Stimulated activated CD4-positive, alpha-beta T cell treated with anti-CD3 and anti-CD28 coated beads, Interleukin-12 subunit alpha, Interleukin-12 subunit beta, amount 100 ng/mL, for 48 hours (primary cell): ENCODE measurements around the gene EVA1C.
"Not testable (repeated sequence)": the region's sequence is repeated elsewhere in the genome, so short reads cannot be mapped to it uniquely, and the experiment has no call there.

Experiments
- DNase-seq, 3 donors: peaks; one replicate each; pipeline ENCODE4 v3.0.0-alpha.2; 2020; ENCODE audit warnings: low read depth in 2 of 3, low spot score in 1 of 3

Gene EVA1C

DNA sequence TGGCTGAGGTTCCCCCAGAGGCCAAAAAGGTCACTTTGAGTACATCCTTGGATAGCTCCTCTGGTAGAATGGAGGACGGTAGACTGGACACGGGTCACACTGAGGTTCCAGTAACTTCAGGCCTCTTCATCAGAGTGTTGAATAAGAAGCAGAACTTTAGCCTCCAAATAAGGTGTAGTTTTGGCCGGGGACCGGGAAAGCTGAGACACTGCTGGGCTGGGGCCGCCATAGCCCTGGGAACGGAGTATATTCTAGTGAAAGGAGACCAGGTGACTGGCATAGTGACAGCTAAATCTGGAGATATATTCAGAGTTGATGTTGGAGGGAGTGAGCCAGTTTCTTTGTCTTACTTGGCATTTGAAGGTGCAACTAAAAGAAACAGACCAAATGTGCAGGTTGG, 84.1 kb downstream of the EVA1C start:
- DNase-seq: no peak

DNA sequence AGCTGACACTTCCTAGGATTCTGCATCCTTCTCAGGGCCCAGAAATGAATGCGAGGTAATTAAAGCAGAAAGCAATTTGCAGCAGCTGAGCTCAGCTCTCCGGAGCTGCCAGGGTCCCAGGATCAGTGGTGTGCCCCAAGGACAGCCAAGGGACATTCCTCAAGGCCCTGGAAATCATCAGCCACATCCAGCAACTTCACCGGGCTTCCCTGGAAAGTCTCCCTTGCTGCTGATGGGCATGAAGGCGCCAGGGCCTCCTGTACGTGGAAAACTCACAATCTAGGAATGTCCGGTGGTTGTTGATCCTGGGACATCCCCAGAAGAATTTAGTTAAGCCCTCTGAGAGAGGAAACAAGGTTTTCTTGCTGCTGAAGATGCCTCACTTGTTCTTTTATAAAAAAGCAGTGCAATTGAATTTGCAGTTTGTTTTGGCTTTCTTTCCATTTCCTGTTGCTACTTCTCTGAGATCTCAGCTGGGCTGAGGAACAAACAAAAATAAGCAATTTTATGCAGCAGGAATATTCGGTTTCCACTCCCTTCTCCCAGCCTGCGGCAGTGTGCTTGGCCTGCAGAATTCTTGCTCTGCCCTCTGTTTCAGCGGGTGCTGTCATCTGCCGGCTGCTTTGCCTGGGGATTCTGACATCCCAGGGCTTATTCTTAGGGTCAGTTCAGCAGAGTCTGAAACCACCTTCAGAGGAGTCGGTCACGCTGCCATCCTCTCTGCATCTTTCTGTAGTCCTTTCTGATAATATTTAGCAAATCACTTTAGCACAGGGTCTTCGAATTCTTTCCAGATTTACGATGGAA, 86.9 kb downstream of the EVA1C start:
- no peak for DNase-seq

DNA sequence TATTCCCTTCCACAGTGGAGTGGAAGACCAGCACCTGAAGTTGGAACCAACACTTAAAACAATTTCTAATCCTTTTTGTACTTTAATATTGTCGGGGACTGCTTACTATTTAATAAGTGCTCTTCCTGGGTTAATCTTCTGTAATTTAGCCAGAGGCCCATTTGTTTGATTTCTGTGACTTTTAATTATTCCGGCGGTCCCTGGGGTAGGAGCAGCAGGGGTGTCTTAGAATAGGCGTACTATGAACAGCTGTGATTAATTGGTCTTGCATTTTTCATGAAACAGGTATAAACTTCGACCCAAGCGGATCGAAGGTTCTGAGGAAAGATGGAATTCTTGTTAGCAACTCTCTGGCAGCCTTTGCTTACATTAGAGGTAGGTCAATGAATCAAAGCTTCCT, 91.1 kb downstream of the EVA1C start:
- DNase-seq: not testable (repeated sequence)

DNA sequence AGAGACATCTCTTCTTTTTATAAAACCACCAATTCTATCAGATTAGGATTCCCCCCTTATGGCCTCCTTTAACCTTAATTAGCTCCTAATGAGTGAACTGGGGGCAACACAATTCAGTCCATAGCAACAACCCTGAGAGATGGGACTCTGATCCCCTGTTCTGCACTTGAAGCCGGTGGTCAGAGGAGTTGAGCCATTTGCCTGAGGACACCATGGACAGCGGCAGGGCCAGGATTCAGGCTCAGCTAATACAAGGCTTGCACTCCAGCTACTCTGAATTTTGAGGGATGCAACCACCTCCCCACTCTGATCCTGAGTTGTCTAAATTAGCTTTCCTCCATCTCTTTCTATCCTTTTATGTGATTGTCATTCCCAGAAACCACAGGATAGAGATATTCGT, 93.3 kb downstream of the EVA1C start:
- DNase-seq: not testable (repeated sequence)

DNA sequence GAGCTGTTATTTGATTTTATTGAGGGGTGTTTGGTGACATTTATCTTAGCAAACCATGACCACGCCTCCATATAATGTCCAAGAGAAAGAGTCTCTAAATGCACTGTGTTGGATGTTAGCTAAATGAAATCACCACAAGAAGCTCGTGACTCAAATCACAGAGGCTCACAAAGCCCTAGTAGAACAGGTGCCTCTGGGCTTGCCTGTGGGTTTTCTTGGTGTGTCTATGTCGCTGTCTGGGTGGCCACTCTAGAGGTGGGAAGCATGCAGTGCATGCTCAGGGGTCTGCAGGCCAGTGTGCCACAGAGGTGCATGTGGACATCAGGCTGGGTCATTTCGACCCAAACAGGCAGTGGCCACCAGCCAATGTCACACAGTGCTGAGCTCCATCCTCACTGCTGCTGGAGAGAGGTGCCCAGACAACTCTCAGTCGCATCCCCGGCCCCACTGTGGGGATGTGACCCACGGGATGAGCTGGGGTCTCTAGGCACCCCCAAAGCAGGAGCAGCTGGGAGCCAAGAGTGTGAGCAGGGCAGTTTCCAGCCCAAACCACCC, 94.0 kb downstream of the EVA1C start:
- not testable (repeated sequence) for DNase-seq

DNA sequence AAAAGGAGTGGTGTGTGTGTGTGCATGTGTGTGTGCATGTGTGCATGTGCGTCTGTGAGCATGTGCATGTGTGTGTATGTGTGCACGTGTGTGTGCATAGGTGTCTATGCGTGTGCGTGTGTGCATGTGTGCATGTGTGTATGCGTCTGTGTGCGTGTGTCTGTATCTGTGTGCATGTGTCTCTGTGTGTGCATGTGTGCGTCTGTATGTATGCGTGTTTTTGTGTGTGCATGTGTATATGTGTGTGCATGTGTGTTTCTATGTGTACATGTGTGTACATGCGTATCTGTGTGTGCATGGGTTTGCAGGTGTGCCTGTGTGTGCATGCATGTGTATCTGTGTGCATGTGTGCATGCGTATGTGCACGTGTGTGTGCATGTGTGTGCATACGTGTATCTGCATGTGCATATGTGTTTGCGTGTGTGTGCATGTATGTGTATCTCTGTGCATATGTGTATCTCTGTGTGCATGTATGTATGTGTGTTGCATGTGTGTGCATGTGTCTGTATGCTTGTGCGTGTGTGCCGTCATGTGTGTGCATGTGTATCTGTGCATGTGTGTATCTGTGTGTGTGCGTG, 94.9 kb downstream of the EVA1C start:
- no peak for DNase-seq

DNA sequence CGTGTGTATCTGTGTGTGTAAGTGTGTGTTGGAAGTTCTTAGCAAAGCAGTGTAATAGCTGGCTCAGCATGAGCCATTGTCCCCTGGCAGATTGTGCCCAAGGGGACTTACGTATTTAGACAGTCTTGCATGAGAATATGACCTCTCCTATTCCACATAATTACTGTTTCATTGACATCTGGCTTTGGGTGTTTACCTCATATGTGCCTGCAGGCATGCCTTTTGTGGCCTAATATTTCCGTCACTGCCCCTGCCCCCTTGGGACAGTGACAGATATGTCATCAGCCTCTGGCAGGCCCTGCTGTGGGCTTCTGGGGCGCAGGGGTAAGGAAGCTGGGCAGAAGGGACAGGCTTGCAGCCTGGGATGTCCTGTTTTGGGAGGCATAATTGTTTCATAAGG, 95.5 kb downstream of the EVA1C start:
- DNase-seq: not testable (repeated sequence)

DNA sequence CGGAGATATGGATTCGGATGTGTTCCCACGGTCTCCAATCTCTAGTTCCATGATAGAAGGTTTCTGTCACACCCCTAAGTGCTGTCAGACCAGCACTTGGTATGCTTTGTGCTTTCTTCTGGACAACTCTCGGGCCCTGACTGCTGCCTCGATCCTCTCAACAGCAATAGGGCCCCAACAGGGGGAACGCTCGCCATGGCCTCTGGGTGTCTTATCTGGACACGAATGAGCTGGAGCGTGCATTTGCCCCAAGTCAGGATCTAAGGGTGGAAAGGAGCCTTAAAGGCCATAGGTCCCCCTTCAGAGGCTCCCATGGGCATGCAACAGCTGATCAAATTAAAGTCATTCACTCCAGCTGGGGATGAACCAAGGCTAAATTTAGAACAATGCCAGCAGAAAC, 96.1 kb downstream of the EVA1C start:
- DNase-seq: no peak

DNA sequence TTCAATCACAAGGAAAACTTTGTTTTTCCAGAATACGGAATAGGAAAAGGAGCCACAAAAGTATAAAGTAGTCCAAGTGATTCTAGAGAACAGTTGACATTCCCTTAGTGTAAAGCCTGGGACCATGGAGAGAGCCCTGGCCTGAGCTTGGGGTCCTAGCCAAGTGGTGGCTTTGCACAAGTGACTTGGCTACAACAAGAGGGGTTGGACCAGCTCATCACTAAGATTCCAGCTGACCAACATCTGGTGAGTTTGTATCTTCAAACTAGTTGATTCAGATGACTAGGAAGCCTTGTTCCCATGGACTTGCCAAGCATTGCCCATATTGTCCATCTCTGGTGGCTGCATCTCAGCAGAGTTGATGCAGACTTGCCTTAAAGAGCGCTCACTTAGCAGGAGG, 96.5 kb downstream of the EVA1C start:
- DNase-seq: not testable (repeated sequence)

DNA sequence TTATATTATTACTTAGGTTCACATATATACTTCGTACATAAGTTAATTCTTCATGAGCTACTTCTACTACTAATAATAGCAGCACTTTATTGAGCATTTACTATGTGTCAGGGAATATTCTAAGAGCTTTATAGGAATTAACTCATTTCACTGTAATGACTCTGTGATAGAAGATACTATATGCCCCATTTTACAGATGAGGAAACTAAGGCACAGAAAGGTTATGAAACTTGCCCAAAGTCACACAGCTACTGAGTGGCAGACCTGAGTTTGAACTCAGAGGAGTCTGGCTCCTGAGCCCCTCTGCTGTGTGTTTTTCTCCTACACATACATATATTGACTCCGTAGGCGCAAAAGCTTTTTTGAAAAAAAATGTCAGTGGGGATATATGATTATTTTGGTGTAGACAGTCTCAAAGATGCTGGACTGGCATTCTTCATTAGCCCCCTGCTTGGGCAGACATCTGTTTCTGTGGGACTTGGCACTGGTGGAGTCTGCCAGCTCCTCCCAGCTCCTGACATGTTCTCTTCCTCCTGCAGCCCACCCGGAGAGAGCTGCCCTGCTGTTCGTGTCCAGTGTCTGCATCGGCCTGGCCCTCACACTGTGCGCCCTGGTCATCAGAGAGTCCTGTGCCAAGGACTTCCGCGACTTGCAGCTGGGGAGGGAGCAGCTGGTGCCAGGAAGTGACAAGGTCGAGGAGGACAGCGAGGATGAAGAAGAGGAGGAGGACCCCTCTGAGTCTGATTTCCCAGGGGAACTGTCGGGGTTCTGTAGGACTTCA, 102.0 kb downstream of the EVA1C start:
- DNase-seq: no peak

DNA sequence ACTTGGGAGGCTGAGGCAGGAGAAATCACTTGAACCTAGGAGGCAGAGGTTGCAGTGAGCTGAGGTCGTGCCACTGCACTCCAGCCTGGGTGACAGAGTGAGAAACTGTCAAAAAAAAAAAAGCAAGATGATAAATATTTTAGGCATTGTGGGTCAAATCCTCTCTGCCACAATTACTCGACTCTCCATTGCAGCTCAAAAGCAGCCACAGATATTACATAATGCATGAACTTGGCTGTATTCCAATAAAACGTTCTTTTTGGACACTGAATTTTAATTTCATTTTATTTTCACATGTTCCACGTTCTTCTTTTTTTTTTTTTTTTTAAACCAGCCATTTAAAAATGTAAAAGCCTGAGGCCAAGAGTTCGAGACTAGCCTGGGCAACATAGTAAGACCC, 103.4 kb downstream of the EVA1C start:
- DNase-seq: no peak

DNA sequence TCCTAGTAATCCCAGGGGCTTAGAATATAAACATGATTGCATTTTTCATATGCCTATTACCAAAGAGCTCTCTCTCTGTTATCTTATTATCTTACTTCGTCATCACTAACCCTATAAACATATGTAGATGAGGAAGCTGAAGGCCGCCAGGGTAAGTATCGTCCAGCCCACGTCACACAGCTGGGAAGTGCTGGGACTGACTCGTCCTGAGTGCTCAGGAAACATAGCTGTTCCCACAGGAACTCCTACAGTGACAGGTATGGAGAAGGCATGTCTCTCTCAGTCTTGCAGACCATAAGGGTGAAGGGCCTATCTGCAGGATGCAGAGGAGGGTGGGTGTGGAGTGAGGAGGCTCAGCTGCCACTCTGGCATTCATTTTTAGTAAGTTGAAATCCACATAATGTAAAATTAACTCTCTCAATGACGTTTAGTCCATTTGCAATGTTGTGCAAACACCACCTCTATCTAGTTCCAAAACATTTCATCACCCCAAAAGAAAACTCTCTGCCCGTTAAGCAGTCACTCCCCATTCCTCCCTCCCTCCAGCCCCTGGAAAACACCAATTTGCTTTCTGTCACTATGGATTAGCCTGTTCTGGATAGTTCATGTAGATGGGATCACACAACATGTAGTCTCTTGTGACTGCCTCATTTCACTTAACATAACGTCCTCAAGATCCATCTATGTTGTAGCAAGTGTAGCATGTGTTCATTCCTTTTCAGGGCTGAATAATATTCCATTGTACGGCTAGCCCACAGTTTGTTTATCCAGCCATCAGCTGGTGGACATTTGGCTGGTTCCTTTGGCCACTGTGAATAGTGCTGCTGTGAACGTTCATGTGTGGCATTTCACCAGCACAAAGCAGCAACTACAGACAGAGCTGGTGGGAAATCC, 104.5 kb downstream of the EVA1C start:
- DNase-seq: no peak

DNA sequence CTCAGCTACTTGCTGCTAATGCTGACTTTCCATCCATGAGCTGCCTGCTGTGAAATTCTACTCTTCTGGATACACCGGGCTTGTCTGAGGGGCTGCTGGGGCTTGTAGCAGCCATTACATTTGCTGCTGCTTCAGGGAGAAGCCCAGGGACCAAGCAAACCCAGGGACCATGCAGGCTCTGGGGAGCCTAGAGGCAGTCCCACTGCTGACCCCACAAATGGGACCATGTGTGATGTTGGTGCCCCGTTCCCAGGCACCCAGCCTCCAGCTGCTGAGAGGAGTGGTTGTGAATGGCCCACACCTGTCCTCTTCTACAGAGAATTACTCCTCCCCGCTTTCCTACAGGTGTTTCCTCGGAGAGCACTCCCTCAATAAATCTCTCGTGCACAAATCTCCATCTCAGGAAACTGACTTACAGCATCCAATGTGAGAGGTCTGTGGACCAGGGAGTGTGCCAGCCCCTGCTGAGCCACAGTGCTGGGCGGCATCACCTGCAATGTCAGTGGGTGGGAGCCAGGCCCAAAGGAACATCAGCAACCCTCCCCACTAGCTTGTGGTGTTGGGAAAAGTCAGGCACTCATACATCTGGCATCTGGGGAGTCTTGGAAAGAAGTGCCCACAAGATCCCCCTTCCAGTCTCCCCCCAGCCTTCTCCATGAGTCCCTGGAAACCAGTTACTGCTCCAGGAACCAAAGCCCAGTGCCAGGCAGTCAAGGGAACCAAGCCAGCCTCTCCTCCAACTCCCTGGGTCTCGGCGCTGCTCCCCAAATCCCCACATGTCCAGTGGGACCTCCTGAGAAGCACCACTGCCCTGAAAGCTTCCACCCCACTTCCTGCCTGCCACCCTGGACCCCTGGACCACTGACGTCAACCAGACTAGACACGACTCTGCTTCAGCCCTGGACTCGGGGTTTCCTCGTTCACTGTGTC, 107.7 kb downstream of the EVA1C start:
- DNase-seq: no peak

DNA sequence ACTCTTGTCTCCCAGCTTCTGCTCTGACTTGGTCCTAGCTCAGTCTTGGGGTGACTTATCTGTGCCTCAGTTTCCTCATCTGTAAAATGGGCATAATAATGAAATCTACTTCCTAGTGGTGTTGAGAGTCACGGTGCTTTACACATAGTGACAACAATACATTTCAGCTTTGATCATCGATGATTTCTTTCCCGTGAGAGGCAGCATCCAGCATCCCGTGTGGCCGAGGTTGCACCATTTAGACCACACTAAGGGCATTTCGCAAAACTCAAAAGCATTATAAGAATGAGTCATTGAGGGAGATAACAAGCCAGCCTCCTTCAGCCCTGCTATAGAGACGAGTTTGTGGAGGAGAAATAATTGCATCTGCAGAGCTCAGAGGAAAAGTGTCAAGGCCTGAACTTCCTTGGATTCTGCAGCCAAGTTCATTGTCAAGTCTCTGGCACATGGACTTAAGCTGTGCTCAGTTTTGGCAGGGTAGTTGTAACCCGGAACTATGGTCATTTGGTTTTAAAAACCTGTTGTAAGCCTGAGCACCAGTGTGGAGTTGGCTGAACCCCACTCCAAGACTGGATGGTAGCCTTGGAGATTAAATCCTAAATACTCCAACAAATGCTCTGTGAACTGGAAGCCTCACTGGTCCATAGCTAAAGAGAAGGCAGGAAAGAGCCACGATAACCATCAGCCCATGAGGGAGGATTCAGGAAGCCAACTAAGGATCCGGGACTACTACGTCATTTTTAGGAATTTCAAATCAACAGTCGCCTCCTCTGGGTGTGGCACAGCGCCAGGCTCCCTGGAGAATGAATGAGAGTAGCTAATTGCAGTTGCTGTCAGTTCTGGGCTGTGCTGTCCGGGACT, 108.6 kb downstream of the EVA1C start:
- DNase-seq: no peak

DNA sequence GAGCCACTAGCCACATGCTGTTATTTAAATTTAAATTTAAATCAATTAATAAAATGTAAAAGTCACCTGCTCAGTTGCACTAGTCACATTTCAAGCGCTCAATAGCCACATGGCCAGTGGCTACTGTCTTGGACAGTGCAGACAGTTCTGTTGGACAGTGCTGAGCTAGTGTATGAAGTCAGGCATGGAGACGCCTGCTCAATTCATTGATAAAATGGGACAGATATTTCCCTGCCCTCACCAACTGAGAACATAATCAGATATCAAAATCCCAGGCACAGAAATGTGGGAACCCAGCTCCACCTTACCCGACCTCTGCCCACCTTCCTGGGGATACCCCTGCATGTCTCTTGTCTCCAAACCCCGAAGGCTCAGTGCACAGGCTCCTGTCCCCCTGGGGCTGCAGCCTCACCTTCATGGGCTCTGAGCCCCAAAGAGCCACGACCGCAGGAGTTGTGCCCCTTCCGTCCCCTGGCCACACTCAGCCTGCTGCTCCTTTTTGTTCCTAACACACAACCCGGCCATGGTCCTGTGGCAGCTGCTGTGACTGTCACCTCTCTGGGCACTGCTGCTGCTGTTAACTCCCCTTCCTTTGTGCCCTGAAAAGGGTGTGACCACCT, 109.3 kb downstream of the EVA1C start:
- DNase-seq: no peak

DNA sequence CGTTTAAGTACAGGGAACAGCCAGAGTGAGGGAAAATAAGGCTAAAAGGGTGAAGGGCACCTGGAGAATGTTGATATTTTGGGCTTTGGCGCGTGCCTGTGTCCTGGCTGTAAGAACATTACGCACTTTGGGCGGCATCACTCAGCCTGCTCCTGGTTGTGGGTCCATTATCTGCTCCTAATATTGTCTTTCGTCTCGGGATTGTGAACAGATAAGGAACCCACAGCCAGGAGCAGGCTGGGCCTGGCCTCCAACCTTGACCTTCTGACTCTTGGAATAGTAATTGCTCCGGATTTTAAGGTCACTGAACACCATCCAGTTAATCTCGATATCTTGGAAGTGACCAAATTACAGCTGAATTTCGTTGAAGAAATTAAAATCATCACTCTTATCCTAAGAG, 111.0 kb downstream of the EVA1C start:
- no peak for DNase-seq

DNA sequence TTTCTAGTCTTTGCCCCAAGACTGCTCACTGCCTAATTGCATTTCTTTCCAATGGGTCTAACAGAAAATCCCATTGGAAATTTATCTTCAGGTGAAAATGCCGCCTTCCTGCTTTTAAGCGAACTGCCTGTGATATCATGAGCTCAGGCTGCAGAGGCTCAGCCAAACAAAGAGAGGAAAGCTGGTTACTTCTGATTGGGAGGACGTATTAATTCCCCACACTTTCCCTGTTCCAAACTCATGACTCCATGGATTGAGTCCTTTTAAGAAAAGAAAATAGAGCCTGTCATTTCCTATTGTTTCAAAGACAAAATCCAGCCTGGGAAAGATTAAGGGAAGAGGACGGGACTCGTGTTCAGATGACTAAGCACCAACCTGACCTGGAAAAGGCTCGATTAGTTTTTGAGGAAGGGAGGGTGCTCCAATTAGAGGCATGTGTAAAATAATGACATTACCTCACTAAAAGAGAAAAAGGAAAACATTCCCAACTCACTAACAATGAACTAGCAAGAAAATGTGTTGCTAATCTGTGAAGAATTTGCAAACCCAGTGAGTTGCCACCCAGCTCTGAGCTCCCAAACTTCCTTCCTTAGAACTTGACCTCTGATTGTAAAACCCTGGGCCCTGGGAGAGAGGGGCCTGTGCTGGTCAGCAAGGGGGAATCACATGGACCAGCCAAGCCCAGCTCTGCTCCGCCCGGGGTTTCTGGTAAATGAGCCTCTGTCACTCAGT, 111.6 kb downstream of the EVA1C start:
- DNase-seq: no peak

DNA sequence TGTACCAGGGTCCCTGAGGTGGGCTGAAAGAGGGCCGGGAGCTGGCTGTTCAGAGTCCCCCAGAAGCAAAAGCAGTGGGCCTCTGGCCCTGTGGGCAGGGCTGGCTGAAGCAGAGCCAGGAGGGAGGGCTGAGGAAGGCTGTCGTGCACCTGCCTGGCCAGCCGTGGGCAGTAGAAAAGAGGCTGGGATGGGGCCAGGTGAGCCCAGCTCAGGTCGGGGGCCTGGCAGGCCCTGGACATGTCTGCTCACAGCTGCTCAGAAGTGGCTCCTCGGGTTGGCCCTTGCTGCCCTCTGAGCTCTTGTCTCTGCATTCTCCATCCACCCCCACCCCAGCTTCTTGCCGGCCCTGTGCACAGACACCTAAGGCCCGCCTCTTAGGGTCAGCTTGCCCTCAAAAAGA, 112.8 kb downstream of the EVA1C start:
- no peak for DNase-seq
